Ishikawa (cell line): ENCODE data around the gene SLC45A1.

Source experiments
- CREB1 ChIP-seq: IDR thresholded peaks from 2 replicates; pipeline ENCODE4 v1.6.1; 2012; ENCODE audit warnings: low read depth
- EGR1 ChIP-seq: IDR thresholded peaks from 2 replicates; pipeline ENCODE4 v1.6.1; 2012
- EP300 ChIP-seq: IDR thresholded peaks from 2 replicates; pipeline ENCODE4 v1.6.1; 2012; ENCODE audit warnings: borderline replicate concordance
- FOXM1 ChIP-seq: IDR thresholded peaks from 2 replicates; pipeline ENCODE4 v1.6.1; 2012; ENCODE audit warnings: low read depth, borderline replicate concordance
- RAD21 ChIP-seq: IDR thresholded peaks from 2 replicates; pipeline ENCODE4 v1.6.1; 2012; ENCODE audit warnings: low read depth
- TAF1 ChIP-seq: IDR thresholded peaks from 2 replicates; pipeline ENCODE4 v1.6.1; 2012; ENCODE audit warnings: low read depth, mild to moderate bottlenecking
- TEAD4 ChIP-seq: IDR thresholded peaks from 2 replicates; pipeline ENCODE4 v1.6.1; 2012
- YY1 ChIP-seq: IDR thresholded peaks from 2 replicates; pipeline ENCODE4 v1.6.1; 2012; ENCODE audit warnings: low read depth
- TF ChIP-seq, protein P1 (sequence below): IDR thresholded peaks from 2 replicates; pipeline ENCODE4 v1.6.1; 2012
- TF ChIP-seq, protein P2 (sequence below): IDR thresholded peaks from 2 replicates; pipeline ENCODE4 v1.6.1; 2012; ENCODE audit warnings: low read depth, mild to moderate bottlenecking
- TF ChIP-seq, protein P3 (sequence below): IDR thresholded peaks from 2 replicates; pipeline ENCODE4 v1.6.1; 2012

DNA sequence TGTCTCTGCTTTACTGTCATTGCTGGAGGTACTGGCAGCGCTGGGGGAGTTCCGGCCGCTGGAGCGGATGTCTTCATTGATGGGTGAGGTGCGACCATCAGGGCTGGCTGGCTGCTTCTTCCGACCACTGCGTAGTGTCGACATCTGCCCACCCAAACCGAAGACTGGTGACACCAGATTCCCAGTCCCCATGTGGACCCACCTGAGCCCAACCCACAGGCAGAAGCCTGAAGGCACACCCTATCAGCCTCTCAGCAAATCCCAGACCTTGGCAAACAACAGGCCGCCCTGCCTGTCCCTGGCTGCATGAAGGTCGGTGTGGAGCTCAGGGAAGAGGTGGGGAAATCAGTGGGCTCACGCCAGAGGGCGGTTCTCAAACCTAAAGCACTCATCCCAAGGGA lies 44.8 kb downstream of the SLC45A1 start:
- TF ChIP-seq, protein P1, sequence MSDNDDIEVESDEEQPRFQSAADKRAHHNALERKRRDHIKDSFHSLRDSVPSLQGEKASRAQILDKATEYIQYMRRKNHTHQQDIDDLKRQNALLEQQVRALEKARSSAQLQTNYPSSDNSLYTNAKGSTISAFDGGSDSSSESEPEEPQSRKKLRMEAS, result no peak
- TF ChIP-seq EGR1 (no peak), TAF1 (no peak), FOXM1 (no peak), TEAD4 (no peak), CREB1 (no peak), RAD21 (no peak), EP300 (no peak), YY1 (no peak)
- TF ChIP-seq, protein P2, sequence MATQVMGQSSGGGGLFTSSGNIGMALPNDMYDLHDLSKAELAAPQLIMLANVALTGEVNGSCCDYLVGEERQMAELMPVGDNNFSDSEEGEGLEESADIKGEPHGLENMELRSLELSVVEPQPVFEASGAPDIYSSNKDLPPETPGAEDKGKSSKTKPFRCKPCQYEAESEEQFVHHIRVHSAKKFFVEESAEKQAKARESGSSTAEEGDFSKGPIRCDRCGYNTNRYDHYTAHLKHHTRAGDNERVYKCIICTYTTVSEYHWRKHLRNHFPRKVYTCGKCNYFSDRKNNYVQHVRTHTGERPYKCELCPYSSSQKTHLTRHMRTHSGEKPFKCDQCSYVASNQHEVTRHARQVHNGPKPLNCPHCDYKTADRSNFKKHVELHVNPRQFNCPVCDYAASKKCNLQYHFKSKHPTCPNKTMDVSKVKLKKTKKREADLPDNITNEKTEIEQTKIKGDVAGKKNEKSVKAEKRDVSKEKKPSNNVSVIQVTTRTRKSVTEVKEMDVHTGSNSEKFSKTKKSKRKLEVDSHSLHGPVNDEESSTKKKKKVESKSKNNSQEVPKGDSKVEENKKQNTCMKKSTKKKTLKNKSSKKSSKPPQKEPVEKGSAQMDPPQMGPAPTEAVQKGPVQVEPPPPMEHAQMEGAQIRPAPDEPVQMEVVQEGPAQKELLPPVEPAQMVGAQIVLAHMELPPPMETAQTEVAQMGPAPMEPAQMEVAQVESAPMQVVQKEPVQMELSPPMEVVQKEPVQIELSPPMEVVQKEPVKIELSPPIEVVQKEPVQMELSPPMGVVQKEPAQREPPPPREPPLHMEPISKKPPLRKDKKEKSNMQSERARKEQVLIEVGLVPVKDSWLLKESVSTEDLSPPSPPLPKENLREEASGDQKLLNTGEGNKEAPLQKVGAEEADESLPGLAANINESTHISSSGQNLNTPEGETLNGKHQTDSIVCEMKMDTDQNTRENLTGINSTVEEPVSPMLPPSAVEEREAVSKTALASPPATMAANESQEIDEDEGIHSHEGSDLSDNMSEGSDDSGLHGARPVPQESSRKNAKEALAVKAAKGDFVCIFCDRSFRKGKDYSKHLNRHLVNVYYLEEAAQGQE, result no peak
- TF ChIP-seq, protein P3, sequence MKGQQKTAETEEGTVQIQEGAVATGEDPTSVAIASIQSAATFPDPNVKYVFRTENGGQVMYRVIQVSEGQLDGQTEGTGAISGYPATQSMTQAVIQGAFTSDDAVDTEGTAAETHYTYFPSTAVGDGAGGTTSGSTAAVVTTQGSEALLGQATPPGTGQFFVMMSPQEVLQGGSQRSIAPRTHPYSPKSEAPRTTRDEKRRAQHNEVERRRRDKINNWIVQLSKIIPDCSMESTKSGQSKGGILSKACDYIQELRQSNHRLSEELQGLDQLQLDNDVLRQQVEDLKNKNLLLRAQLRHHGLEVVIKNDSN, result no peak
